HG02588 (cell line): ENCODE data around the gene OR13C2.
"Not testable (repeated sequence)": the region's sequence is repeated elsewhere in the genome, so short reads cannot be mapped to it uniquely, and the experiment has no call there.

Experiments
- ATAC-seq: cut with Tn5 transposase; IDR thresholded peaks from one replicate; pipeline ENCODE4 v1.9.1; 2021; ENCODE audit warnings: mild to moderate bottlenecking, moderate library complexity; ENCODE audit not compliant: unreplicated experiment

Gene OR13C2

GRCh38 chr9:104605527-104605926 lies at the start of gene OR13C2:
TSS of gene OR13C2 (minus strand) at chr9:104605627. CDS start at chr9:104605627, 0 bp downstream.
- ATAC-seq, result not testable (repeated sequence)

GRCh38 chr9:104635456-104635855 lies 30.0 kb upstream of the OR13C2 start:
- ATAC-seq, result no peak

DNA sequence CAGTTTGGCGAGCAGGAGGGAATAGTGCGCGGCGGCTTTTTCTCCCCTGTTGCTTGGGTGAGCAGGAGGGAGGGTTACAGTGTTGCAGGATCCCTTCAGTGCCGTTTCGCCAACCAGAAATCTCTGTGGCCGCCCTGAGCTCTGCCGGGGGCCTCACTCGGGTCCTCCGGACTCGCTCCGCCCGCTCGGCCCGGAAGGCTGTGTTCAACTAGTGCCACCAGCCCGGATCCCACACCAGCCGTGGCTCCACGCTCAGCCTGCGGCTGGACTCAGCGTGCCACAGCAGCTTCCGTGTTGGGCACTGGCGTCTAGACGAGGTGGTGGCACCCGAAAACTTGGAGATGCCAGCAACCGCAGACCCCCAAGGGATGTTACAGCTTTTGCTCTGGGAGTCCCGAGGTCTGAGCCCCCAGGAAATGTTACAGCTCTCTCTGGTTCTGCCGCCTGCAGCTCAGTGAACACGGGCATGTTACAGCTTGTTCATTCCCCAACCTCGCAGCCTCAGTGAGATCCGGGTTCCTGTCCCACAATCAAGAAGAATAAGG lies 28.6 kb upstream of the OR13C2 start:
- no peak for ATAC-seq

- ATAC-seq, result not testable (repeated sequence)
Observed at GRCh38 chr9:104625964-104626363, 20.5 kb upstream of the OR13C2 start.

GRCh38 chr9:104618104-104618503 lies 12.7 kb upstream of the OR13C2 start, which contains the start of gene OR13C9:
TSS of gene OR13C9 (minus strand) at chr9:104618204. CDS start at chr9:104618204, 0 bp downstream.
- ATAC-seq, result no peak

DNA sequence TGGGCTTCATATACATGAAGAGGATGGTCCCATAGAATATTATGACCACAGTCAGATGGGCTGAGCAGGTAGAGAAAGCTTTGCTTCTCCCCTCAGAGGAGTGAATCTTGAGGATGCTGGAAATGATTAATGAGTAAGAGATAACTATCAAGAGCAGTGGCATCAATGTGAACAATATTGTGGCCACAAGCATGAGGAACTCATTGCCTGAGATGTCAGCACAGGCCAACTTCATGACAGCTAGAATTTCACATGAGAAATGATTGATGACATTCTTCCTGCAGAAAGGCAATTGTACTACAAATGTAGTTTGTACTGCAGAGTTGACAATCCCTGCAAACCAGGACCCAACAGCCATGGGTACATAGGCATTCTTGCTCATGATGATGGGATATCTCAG lies 12.0 kb upstream of the OR13C2 start:
- no peak for ATAC-seq

DNA sequence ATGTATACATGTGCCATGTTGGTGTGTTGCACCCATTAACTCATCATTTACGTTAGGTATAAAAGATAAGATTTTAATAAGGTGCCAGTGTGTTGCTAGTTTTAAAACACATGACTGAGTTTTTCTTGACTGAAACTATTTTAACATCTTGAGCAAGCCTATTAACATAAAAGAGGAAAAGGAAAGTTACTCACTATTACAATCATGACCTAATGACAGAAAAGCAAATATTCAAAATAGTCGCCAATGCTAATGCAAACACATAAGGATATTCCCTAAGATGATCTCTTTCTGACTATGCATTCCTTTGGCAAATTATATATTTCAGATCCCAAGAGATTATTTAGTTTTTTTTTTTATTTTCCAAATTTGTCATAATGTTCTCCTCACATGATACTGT lies 5.8 kb upstream of the OR13C2 start:
- ATAC-seq, result no peak

DNA sequence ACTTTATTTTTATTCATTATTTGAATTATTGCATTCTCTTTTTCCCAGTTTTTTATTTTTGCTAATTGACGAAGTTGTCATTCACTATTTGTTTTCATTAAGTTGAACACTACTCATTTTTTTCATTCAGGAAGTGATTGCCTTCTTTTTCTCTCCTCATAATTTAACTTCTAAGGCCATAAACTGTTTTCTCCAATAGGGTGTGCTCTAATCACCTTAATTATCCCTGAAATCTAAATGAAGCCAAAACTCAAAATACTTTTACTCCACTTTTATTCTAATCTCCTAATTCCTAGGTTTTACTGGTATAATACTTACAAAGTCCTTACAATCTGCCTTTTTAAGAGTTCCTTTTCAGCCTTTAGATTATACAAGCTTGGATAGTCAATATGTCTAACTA lies 2.9 kb upstream of the OR13C2 start:
- no peak for ATAC-seq

DNA sequence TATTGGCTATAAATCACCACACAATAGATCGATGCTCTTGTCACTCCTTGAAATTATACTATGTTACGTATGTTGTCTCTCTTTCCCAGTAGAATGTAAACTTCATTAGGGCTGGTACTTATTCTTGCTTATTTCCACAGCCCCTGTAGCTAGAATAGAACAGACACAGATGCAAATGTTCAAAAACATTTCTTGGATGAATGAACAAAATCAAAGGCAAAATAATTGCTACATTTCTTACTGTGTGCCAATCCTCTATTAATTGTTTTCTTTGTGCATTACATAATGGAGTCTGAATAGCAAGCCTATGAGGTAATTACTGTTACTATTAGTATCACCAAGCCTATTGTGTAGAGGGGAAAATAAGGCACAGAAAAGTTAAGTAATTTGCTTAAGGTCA lies 725 bp upstream of the OR13C2 start:
- ATAC-seq, result no peak

DNA sequence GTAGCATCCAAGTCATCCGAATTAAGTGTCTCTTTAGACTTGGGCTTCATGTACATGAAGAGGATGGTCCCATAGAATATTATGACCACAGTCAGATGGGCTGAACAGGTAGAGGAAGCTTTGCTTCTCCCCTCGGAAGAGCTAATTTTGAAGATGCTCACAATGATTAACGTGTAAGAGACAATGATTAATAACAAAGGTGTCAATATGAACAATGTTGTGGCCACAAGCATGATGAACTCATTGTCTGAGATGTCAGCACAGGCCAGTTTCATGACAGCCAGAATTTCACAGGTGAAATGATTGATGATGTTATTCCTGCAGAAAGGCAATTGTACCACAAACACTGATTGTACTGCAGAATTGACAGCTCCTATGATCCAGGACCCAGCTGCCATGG lies 626 bp downstream of the OR13C2 start:
- no peak for ATAC-seq

- ATAC-seq, result not testable (repeated sequence)
Observed at GRCh38 chr9:104599313-104599712, 6.1 kb downstream of the OR13C2 start, which contains the start of gene OR13C5. TSS of gene OR13C5 (minus strand) at chr9:104599413. CDS start at chr9:104599413, 0 bp downstream.

- ATAC-seq, result not testable (repeated sequence)
Observed at GRCh38 chr9:104598749-104599148, 6.7 kb downstream of the OR13C2 start.

GRCh38 chr9:104589626-104590025 lies 15.8 kb downstream of the OR13C2 start:
- ATAC-seq, result no peak

GRCh38 chr9:104586496-104587180 lies 18.8 kb downstream of the OR13C2 start:
- no peak for ATAC-seq

DNA sequence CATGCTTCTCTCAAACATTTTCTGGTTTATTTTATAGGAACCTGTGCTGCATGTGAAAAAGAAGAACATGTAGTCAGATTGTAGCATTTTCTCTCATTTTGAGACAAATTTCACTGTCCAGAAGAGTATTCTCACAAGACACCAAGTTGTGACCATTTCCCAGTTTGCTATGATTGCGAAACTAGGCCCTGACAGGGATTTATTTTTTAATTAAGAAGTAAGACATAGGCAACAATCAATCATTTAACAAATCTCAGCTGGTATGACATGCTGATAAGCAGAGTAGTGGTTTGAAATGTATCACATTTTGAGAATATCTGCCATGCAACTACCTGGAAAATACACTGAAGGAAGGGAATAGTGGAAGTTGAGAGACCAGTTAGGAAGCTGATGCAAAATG lies 24.9 kb downstream of the OR13C2 start:
- no peak for ATAC-seq

DNA sequence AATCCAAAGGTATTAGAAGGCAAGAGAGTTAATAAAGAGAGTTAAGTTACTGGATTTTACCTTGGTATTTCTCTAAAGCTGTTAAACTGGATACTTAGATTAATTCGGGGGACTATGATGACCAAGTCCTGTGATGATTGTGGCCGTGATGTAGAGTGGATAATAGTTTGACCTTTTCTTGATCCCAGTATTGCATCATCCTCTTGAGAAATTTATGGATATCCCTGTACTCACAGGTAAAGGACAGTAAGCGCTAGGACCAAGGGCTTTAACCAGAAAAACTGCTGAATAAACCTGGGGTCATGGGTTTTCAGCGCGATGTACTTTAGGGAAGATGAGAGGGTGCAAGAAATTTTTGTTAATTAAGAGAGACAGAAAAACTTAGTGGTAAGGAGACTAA lies 28.2 kb downstream of the OR13C2 start:
- no peak for ATAC-seq

- ATAC-seq, result no peak
Observed at GRCh38 chr9:104575456-104575855, 30.0 kb downstream of the OR13C2 start.

- no peak for ATAC-seq
Observed at GRCh38 chr9:104572612-104573011, 32.8 kb downstream of the OR13C2 start.

- no peak for ATAC-seq
Observed at GRCh38 chr9:104568868-104569267, 36.6 kb downstream of the OR13C2 start, which contains the start of gene OR13C8. TSS of gene OR13C8 (plus strand) at chr9:104569168. CDS start at chr9:104569168, 0 bp downstream.

- ATAC-seq, result no peak
Observed at GRCh38 chr9:104564358-104564757, 41.1 kb downstream of the OR13C2 start.

DNA sequence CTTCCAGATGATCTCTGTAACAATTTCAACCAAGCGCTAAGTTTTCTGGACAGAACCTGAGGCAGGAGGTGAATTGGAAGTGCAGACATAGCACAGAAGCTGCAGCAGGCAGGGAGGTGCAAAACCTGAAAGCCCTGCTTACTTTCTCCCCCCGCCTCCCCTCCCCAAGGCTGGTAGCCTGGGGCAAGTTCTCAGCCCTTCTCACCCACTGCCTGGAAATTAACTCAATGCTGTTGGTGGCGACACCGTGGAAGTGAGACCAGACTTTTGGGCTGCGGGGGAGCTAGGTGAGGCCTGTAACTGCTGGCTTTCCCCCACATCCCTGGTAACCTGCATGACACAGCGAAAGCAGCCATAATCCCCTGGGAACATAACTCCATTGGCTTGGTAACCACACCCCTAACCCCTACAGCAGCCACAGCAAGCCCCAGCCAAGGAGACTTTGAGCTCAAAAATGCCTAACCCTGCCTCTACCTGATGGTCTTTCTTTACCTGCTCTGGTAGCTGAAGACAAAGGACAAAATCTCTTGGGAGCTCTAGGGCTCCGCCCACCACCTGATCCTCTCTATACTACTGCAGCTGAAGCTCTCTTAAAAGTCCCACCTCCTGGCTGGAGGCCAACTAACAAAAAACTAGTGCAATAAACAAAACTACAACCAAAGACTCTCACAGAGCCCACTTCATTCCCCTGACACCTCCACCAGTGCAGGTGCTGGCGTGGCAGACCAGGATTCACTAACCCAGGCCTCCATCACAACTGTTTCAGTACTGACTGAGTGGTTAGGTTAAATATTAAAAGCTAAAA lies 48.4 kb downstream of the OR13C2 start:
- ATAC-seq, result no peak

- ATAC-seq, result no peak
Observed at GRCh38 chr9:104555521-104555920, 49.9 kb downstream of the OR13C2 start.
